GM13976 (cell line): ENCODE results near the gene GSE1.

Source experiments
- DNase-seq: peaks from one replicate; pipeline ENCODE4 v3.0.0; 2012; ENCODE audit warnings: low spot score
- CTCF ChIP-seq: IDR thresholded peaks from 2 replicates; pipeline ENCODE4 v1.5.1; 2012; ENCODE audit warnings: borderline replicate concordance, mild to moderate bottlenecking; ENCODE audit not compliant: insufficient read depth; ENCODE audit errors: extremely low read depth, missing control alignments, control extremely low read depth
- in situ Hi-C: fragments of 300-500 bp; cut with MboI; formaldehyde crosslinking; loops from one replicate; pipeline ENCODE4 v1.12.0; 2022; ENCODE audit warnings: low sequenced_read_pairs, mixed read lengths, inconsistent platforms; ENCODE audit not compliant: unreplicated experiment

GSE1 gene

GRCh38 chr16:85623997-85624601 is 11.0 kb downstream of the GSE1 start:
- TF ChIP-seq CTCF = no peak
- in situ Hi-C loops = no loop called here
- DNase-seq = no peak

GRCh38 chr16:85624646-85625045 is 11.5 kb downstream of the GSE1 start:
- DNase-seq = no peak
- no peak for TF ChIP-seq CTCF
- in situ Hi-C loops = no loop called here

GRCh38 chr16:85625053-85625452 is 11.9 kb downstream of the GSE1 start:
- no peak for DNase-seq
- no peak for TF ChIP-seq CTCF
- in situ Hi-C loops = no loop called here

GRCh38 chr16:85625485-85626117 is 12.5 kb downstream of the GSE1 start:
- in situ Hi-C loops = no loop called here
- no peak for DNase-seq
- TF ChIP-seq CTCF = no peak

GRCh38 chr16:85626191-85626981 is 13.3 kb downstream of the GSE1 start:
- no peak for TF ChIP-seq CTCF
- no peak for DNase-seq
- in situ Hi-C loops = no loop called here

GRCh38 chr16:85627089-85627488 is 14.0 kb downstream of the GSE1 start:
- TF ChIP-seq CTCF = no peak
- in situ Hi-C loops = no loop called here
- no peak for DNase-seq
